GM12801 (cell line): ENCODE measurements around the gene PML.

Source experiments
- TF ChIP-seq, protein P1 (sequence below): IDR thresholded peaks from one replicate; pipeline ENCODE4 v1.5.1; 2011; ENCODE audit warnings: control low read depth; ENCODE audit not compliant: insufficient read length; ENCODE audit errors: extremely low read depth

PML gene

DNA sequence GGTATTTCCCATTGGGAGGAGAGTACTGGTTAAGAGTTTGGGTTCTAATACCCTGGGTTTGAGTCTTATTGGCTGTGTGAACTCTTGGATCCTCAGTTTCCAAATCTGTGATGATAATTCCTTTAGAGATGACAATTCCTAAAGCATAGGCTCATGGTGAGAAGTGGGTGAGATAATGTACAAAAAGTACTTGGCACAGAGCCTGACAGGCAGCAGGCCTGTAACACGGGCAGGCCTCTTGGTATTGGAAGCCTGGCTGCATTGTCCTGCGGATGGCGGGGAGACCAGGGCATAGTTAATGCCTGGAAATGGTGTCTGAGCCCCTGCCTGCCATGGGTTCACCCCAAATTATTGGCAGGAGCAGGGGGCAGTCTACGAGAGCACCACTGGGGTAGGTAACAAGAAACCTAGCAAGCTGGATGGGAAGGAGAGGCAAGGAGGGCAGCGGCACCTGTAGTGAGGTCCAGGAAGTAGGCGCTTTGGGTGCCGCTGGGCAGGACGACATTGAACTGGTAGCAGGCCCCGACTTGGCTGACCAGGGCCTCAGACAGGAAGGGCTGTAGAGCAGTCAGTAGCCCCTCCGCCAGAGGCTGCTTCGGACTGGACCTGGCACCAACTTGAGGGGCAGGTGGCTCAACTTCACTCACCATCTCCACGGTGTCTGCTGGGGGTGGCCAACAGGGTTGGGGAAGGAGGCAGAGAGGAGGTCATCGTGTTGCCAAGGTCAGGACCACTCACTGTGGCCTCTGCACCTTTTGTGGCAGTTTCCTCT is 10.1 kb upstream of the PML start:
- TF ChIP-seq, protein P1, sequence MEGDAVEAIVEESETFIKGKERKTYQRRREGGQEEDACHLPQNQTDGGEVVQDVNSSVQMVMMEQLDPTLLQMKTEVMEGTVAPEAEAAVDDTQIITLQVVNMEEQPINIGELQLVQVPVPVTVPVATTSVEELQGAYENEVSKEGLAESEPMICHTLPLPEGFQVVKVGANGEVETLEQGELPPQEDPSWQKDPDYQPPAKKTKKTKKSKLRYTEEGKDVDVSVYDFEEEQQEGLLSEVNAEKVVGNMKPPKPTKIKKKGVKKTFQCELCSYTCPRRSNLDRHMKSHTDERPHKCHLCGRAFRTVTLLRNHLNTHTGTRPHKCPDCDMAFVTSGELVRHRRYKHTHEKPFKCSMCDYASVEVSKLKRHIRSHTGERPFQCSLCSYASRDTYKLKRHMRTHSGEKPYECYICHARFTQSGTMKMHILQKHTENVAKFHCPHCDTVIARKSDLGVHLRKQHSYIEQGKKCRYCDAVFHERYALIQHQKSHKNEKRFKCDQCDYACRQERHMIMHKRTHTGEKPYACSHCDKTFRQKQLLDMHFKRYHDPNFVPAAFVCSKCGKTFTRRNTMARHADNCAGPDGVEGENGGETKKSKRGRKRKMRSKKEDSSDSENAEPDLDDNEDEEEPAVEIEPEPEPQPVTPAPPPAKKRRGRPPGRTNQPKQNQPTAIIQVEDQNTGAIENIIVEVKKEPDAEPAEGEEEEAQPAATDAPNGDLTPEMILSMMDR: no peak

DNA sequence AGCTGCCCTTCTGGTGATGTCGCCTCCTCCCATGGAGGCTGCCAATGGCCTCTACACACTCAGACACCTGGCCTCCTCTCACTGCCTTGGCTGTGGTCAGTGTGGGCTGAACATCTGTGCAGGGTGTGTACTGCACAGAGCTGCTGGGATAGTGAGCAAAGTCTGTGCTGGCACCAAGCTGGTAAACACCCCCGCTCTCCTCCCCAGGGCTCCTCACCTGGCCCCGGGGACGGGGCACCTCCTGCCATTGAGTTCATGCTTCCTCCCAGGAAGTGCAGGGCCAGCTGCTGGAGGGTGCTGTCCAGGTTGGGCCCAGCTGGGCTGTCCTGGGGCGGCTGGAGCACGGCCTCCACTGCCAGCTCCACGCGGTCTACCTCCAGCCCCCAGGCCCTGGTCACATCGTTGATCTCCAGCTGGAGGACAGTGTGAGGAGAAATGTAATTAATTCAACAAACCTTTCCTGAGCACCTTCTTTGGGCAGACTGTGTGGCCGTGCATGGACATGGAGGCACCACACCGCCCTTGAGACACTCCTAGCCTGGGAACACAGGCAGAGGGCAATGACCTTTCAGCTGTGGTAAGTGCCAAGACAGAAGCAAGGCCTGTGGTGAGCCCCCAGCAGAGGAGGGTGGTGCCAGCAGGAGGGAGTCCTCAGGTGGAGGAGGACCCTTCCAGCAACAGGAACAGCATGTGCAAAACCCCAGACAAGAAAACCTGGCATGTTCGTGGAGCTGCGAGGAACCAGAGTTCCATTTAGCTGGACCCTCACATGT is 9.2 kb upstream of the PML start:
- TF ChIP-seq, protein P1: no peak

DNA sequence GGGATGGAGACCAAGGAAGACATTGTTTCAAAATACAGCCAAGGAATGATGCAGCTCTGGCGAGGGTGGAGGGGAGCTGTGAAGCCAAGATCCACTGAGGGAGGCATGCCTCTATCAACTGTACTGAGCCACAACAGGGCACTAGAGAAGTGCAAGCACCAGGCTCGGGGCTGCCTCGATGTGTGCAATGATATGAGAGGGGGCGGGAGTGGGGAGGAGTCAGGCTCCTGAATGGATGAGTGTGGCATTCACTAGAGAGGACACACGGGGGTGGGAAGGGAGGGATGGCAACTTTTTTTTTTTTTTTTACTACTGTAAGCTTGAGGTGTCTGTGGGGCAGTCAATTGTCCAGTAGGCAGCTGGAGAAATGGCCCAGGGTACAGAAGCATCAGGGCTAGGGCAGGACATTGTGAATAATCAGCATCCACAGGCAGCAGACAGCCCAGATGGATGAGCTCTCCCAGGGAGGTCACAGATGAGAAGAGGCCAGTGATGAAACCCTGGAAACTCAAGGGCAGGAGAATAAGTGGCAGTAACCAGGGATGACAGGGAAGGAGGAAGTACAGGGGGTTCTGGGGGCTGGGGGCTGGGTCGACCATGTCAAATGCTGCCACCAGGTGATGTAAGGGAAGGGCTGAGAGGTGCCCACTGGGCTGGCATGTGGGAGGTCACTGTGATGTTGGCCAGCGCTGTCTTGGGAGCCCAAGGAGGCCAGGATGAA is 8.3 kb upstream of the PML start:
- TF ChIP-seq, protein P1: no peak

DNA sequence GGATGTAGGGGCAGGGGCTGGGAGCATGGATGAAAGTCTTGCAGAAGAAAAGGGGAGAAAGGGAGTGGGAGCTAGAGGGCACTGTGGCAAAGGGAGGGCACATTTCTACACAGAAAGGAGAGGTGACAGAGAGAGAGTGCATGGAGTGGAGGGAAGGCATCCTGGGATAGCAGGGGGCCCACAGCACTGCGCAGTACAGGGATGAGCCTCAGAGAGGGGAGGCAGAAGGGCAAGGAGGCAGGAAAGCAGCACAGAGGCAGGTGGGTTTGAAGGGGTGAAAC is 7.8 kb upstream of the PML start:
- TF ChIP-seq, protein P1: no peak

DNA sequence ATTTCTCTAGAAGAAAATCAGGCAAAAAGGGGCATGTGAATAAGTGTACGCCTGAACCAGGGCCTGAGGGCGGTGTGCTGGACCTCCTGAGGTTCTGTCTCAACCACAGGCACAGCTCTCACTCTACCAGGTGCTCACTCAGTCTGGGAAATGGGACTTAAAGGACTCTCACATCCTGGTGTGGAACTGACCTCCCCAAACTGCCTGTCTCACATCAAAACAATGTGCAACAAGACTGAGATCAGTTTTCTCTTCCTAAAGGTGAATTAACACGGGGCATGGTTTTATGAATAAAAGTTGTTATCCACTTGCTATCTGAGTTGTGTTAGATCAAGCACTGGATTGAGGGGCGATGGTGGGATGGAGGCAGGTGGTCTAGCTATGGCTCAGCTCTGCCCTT is 7.3 kb upstream of the PML start:
- TF ChIP-seq, protein P1: no peak

DNA sequence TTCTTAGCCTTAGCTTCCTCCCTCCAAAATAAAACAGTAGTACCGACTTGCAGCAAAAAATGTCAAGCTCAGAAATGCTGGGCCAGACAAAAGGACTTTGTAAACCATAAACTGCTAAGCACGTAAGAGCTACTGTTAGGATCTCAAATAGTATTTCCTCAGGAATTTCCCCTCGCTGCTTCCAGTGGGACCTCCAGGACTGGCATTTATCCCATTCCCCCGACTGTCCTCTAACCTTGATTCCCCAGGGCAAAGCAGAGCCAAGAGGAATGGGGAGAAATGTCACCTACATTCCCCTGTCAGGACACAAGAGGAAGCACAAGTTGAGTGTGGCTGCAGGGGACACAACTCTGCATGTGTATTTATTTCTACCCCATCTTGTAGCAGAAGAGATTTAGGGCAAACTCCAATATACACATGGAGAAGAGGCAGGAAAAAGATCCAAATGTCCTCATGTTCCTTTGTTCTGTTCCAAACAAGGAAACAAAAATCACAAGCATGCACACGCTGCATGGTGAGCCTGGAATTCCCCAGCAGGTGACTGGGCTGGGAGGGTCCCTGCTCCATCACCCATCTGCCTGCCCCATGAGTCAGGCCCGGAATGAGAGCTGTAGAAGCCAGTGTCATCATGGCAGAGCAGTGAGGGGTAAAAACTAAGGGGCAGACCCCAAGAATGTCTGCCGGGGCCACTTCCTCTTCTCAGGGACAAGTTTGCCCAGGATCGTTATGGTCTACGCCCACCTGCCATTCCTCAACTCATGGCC is 6.7 kb upstream of the PML start:
- TF ChIP-seq, protein P1: no peak
